Astrocyte of the spinal cord (primary cell): ENCODE results near the gene DDN.

Experiments used
- DNase-seq: peaks from one replicate; pipeline ENCODE4 v3.0.0; 2011; ENCODE audit warnings: low read depth, low spot score
- H3K4me3 ChIP-seq: 2 replicates; pipeline ENCODE4 v1.5.1; 2011; ENCODE audit warnings: low read depth, mild to moderate bottlenecking, low read length, moderate library complexity
- CTCF ChIP-seq: IDR thresholded peaks from 2 replicates; pipeline ENCODE4 v1.5.1; 2012; ENCODE audit warnings: low read depth, mild to moderate bottlenecking, low read length, inconsistent platforms
- in situ Hi-C: cut with HindIII; loops from 2 replicates; pipeline ENCODE4 v1.10.0; 2017; ENCODE audit warnings: low sequenced_read_pairs

Gene DDN

GRCh38 chr12:49026101-49026500, 26.9 kb upstream of the DDN start:
- in situ Hi-C loops, result no loop called here
- no peak for DNase-seq
- no peak overlapping the region for H3K4me3 ChIP-seq
- no peak for TF ChIP-seq CTCF

GRCh38 chr12:49025463-49025862, 26.3 kb upstream of the DDN start:
- TF ChIP-seq CTCF, result no peak
- no peak overlapping the region for H3K4me3 ChIP-seq
- DNase-seq, result no peak
- in situ Hi-C loops, result no loop called here

- in situ Hi-C loops, result no loop called here
- no peak overlapping the region for H3K4me3 ChIP-seq
- DNase-seq, result no peak
- no peak for TF ChIP-seq CTCF
Measured at GRCh38 chr12:49024543-49024942, 25.4 kb upstream of the DDN start.

GRCh38 chr12:49023812-49024211, 24.6 kb upstream of the DDN start:
- DNase-seq, result no peak
- no peak for TF ChIP-seq CTCF
- in situ Hi-C loops, result no loop called here

DNA sequence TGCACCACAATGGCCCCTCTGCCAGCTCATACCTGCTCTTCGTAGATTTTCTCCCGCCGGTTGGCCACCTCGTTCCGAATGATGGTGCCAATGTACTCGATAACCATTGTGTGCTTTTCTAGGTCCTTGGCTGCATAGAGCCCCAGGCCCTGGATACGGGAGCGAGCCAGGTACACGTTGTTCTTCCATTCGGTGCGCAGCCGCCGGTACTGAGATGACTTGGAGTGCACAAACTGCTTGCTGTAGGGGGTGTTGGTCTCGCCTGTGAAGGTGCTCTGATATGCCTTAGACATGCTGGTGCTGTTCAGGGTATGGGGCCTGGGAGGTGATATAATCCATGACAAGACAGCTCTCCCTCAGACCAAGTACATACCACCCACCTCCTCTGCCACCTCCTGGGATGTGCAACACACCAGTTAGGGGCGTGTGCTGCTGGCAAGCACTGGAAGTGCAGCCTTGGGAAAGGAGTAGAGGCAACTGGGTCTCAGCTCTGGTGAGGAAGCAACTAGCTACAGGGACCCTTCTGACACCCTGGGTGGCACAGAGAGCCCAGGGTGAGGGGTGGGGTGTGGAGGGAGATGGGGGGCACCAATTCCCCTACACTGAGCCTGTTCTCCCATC, 23.5 kb upstream of the DDN start:
- no peak for TF ChIP-seq CTCF
- DNase-seq, result no peak
- no peak overlapping the region for H3K4me3 ChIP-seq
- in situ Hi-C loops, result no loop called here

More at GRCh38 chr12:49023812-49024211, 24.6 kb upstream of the DDN start:
- H3K4me3 ChIP-seq, result no peak overlapping the region

DNA sequence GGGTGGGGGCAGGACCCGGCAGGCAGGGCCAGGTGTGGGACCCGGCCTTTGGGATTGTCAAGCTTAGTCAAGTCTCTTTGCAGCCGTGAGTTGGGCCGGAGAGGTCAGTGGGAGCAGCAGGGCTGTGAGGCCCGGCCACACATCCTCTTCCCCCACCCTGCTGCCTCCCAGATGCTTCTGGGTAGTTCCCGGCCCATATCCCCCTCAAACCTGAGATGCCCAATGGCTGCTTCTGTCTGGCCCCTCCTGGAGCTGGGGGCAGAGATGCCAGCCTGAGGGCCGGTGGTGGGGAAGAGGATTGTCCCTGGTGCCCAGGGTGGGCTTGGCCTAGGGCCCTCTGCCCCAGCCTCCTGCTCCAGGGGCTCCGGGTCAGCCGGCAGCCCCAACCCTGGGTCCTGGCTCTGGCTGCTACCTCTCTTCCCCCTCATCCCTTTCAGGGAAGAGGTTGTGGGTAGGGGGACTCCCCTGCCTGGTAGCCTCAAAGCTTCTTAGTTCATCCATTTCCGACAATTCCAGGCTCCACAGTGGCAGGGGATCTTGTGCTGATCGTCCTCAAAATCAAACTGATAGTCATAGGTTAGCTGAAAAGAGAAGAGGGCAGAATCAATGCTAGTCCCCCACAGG, 22.2 kb upstream of the DDN start:
- no peak overlapping the region for H3K4me3 ChIP-seq
- no peak for DNase-seq
- in situ Hi-C loops, result no loop called here

More for the DNA sequence above, 22.2 kb upstream of the DDN start:
- no peak for TF ChIP-seq CTCF
